Neural cell (in vitro differentiated cells): ENCODE measurements around the gene ALG5. TPM values are rescaled to one million over a fixed set of nuclear protein-coding genes. Genes with fewer than 3 reads are reported as not detected.

Experiments
- H2AFZ ChIP-seq: fragments of 200-600, 300-800 bp; sonication (generic), shearing (Covaris generic); 2 replicates; pipeline ENCODE4 v1.6.0; 2014; ENCODE audit warnings: low read depth, mild to moderate bottlenecking, antibody characterized with exemption, low read length, moderate library complexity
- H3F3A ChIP-seq: fragments of 200-600 bp; shearing (Covaris generic); 2 replicates; pipeline ENCODE4 v1.6.1; 2016; ENCODE audit warnings: mild to moderate bottlenecking, moderate library complexity, mixed read lengths, antibody characterized with exemption, low read length; ENCODE audit not compliant: insufficient read depth, poor library complexity, severe bottlenecking
- H3K27ac ChIP-seq: fragments of 200-600, 300-800 bp; sonication (generic), shearing (Covaris generic); 2 replicates; pipeline ENCODE4 v1.5.1; 2014; ENCODE audit warnings: mild to moderate bottlenecking, low read length, moderate library complexity
- H3K27me3 ChIP-seq: fragments of 300-800, 200-600 bp; sonication (generic), shearing (Covaris generic); 2 replicates; pipeline ENCODE4 v1.6.0; 2014; ENCODE audit warnings: mild to moderate bottlenecking, low read depth, low read length, moderate library complexity; ENCODE audit not compliant: insufficient read depth
- H3K36me3 ChIP-seq: fragments of 300-800, 200-600 bp; sonication (generic), shearing (Covaris generic); 2 replicates; pipeline ENCODE4 v1.5.1; 2014; ENCODE audit warnings: mild to moderate bottlenecking, antibody characterized with exemption, low read length, moderate library complexity; ENCODE audit not compliant: insufficient read depth
- H3K4me2 ChIP-seq: fragments of 300-800, 200-600 bp; sonication (generic), shearing (Covaris generic); 2 replicates; pipeline ENCODE4 v1.6.0; 2014; ENCODE audit warnings: mild to moderate bottlenecking, low read length
- H3K4me3 ChIP-seq: fragments of 300-800, 200-600 bp; sonication (generic), shearing (Covaris generic); 2 replicates; pipeline ENCODE4 v1.5.1; 2014; ENCODE audit warnings: mild to moderate bottlenecking, low read length, moderate library complexity
- H3K79me2 ChIP-seq: fragments of 200-600 bp; shearing (Covaris generic); replicated peaks from 2 replicates; pipeline ENCODE4 v1.6.0; 2014; ENCODE audit warnings: mild to moderate bottlenecking, low read length, moderate library complexity; ENCODE audit not compliant: insufficient read depth
- H3K9ac ChIP-seq: fragments of 300-800, 200-600 bp; sonication (generic), shearing (Covaris generic); 2 replicates; pipeline ENCODE4 v1.6.1; 2016; ENCODE audit warnings: mild to moderate bottlenecking, low read length, mixed read lengths
- H3K9me2 ChIP-seq: fragments of 200-600 bp; shearing (Covaris generic); 2 replicates; pipeline ENCODE4 v1.6.1; 2016; ENCODE audit warnings: mild to moderate bottlenecking, low read length, mixed read lengths; ENCODE audit not compliant: insufficient read depth
- H3K9me3 ChIP-seq: fragments of 200-600, 300-800 bp; sonication (generic), shearing (Covaris generic); 2 replicates; pipeline ENCODE4 v1.6.1; 2016; ENCODE audit warnings: mild to moderate bottlenecking, mixed run types, low read length, moderate library complexity, mixed read lengths
- H4K20me1 ChIP-seq: fragments of 200-600 bp; shearing (Covaris generic); 2 replicates; pipeline ENCODE4 v1.6.1; 2016; ENCODE audit warnings: mild to moderate bottlenecking, mixed run types; ENCODE audit not compliant: insufficient read depth
- EP300 ChIP-seq: fragments of 450-650 bp; conservative IDR thresholded peaks from 2 replicates; pipeline ENCODE4 v1.6.1; 2014; ENCODE audit warnings: antibody characterized with exemption, mild to moderate bottlenecking, moderate library complexity; ENCODE audit not compliant: poor library complexity, severe bottlenecking
- EZH2 ChIP-seq: fragments of 200-600, 300-800 bp; shearing (Covaris generic), sonication (generic); IDR thresholded peaks from 2 replicates; pipeline ENCODE4 v1.6.1; 2014; ENCODE audit warnings: antibody characterized with exemption, low read length, borderline replicate concordance, mild to moderate bottlenecking; ENCODE audit not compliant: insufficient read depth, poor library complexity, severe bottlenecking
- MXI1 ChIP-seq: fragments of 450-650 bp; conservative IDR thresholded peaks from 2 replicates; pipeline ENCODE4 v1.6.1; 2014; ENCODE audit warnings: antibody characterized with exemption, mild to moderate bottlenecking; ENCODE audit not compliant: poor library complexity, severe bottlenecking
- POLR2AphosphoS5 ChIP-seq: IDR thresholded peaks from 2 replicates; pipeline ENCODE4 v1.6.1; 2012
- RAD21 ChIP-seq: fragments of 450-650 bp; conservative IDR thresholded peaks from 2 replicates; pipeline ENCODE4 v1.6.1; 2014; ENCODE audit warnings: antibody characterized with exemption, mild to moderate bottlenecking, moderate library complexity
- SMC3 ChIP-seq: fragments of 450-650 bp; conservative IDR thresholded peaks from 2 replicates; pipeline ENCODE4 v1.6.1; 2014; ENCODE audit warnings: antibody characterized with exemption, mild to moderate bottlenecking, moderate library complexity; ENCODE audit not compliant: poor library complexity
- TAF1 ChIP-seq: IDR thresholded peaks from 2 replicates; pipeline ENCODE4 v1.6.1; 2012; ENCODE audit warnings: low read depth
- polyA plus RNA-seq: library from polyadenylated mRNA; depleted of rRNA; stranded (reverse); fragments of >200 nt; gene quantifications from 2 replicates; pipeline ENCODE4 v1.2.3, GENCODE V29; 2014
- TF ChIP-seq, protein P1 (sequence below): fragments of 450-650 bp; IDR thresholded peaks from 2 replicates; pipeline ENCODE4 v1.5.1; 2014; ENCODE audit warnings: antibody characterized with exemption, mild to moderate bottlenecking, moderate library complexity; ENCODE audit not compliant: poor library complexity, severe bottlenecking
- TF ChIP-seq, protein P2 (sequence below): IDR thresholded peaks from 2 replicates; pipeline ENCODE4 v1.6.1; 2012; ENCODE audit warnings: borderline replicate concordance

The ALG5 gene
- polyA plus RNA-seq, 1 donor from 2014 or later: 63.0 TPM

DNA sequence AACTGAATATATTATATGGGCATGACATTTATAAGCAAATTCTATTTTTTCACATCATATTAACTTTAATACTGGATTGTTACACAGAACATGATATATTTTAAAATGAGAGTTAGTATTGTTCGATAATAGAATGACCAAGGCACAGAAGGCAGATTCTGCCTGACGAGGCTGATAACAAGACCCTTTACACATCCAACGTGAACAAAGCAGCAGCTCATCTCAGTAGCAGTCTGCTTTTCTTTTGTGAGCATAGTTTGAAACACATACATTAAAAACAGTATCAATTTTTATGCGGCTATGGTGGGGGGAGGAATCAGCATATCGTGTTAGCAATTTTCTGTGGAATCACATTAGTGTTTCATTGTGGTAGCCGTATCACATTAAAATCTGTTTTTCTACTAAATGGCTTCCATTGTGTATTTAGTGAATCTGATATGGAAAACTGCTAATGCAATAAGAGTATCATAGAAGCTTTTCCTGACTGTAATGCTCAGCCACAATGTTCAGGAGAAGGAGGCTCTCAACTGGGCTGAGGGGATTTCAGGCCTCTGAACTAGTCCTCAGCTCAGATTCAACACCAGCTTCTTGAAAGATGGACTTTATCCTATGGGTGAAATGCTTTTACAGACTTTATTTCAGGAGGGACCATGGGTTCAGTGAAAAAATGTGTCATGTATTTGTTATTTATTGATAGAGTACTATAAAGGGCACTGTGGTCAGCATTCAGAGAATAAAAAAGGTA, 83.1 kb downstream of the ALG5 start:
- Histone ChIP-seq H3K79me2 (no peaks in the 10 kb centered on the region), H3K4me2 (no peak overlapping the region), H3F3A (peaks cover 5% of the 10 kb centered on the region), H3K36me3 (no peaks in the 10 kb centered on the region), H2AFZ (no peak overlapping the region), H3K9me3 (no peaks in the 10 kb centered on the region), H3K9ac (no peak overlapping the region), H3K4me3 (no peak overlapping the region), H4K20me1 (no peaks in the 10 kb centered on the region), H3K27ac (no peak overlapping the region), H3K9me2 (no peaks in the 10 kb centered on the region), H3K27me3 (peaks cover 12% of the 10 kb centered on the region)
- TF ChIP-seq POLR2AphosphoS5 (no peak), SMC3 (no peak), EP300 (no peak), TAF1 (no peak), RAD21 (no peak), EZH2 (no peak)
- TF ChIP-seq, protein P1, sequence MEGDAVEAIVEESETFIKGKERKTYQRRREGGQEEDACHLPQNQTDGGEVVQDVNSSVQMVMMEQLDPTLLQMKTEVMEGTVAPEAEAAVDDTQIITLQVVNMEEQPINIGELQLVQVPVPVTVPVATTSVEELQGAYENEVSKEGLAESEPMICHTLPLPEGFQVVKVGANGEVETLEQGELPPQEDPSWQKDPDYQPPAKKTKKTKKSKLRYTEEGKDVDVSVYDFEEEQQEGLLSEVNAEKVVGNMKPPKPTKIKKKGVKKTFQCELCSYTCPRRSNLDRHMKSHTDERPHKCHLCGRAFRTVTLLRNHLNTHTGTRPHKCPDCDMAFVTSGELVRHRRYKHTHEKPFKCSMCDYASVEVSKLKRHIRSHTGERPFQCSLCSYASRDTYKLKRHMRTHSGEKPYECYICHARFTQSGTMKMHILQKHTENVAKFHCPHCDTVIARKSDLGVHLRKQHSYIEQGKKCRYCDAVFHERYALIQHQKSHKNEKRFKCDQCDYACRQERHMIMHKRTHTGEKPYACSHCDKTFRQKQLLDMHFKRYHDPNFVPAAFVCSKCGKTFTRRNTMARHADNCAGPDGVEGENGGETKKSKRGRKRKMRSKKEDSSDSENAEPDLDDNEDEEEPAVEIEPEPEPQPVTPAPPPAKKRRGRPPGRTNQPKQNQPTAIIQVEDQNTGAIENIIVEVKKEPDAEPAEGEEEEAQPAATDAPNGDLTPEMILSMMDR: no peak
- TF ChIP-seq, protein P2, sequence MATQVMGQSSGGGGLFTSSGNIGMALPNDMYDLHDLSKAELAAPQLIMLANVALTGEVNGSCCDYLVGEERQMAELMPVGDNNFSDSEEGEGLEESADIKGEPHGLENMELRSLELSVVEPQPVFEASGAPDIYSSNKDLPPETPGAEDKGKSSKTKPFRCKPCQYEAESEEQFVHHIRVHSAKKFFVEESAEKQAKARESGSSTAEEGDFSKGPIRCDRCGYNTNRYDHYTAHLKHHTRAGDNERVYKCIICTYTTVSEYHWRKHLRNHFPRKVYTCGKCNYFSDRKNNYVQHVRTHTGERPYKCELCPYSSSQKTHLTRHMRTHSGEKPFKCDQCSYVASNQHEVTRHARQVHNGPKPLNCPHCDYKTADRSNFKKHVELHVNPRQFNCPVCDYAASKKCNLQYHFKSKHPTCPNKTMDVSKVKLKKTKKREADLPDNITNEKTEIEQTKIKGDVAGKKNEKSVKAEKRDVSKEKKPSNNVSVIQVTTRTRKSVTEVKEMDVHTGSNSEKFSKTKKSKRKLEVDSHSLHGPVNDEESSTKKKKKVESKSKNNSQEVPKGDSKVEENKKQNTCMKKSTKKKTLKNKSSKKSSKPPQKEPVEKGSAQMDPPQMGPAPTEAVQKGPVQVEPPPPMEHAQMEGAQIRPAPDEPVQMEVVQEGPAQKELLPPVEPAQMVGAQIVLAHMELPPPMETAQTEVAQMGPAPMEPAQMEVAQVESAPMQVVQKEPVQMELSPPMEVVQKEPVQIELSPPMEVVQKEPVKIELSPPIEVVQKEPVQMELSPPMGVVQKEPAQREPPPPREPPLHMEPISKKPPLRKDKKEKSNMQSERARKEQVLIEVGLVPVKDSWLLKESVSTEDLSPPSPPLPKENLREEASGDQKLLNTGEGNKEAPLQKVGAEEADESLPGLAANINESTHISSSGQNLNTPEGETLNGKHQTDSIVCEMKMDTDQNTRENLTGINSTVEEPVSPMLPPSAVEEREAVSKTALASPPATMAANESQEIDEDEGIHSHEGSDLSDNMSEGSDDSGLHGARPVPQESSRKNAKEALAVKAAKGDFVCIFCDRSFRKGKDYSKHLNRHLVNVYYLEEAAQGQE: no peak

DNA sequence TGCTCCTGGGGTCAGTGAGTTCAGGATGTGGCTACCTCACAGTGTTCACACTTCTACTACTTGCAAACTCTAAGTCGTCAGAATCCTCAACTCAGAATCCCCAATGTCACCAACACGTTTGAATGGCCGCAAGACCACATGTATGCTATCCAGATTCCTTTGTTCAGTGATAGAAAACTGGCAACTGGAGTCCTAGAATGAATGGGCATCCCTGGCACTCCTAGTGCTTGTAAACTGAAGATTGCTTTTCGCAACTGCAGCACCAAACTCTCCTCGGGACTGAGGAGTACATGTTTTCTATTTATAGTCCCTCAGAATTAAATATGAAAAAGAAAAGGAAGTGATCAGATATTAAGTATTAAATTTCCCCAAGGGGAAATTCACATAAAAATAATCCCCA, 84.0 kb downstream of the ALG5 start:
- TF ChIP-seq POLR2AphosphoS5 (no peak), EP300 (no peak), MXI1 (no peak), RAD21 (no peak), TAF1 (no peak), SMC3 (no peak), EZH2 (no peak)
- TF ChIP-seq, protein P1: no peak
- TF ChIP-seq, protein P2: no peak

More for the DNA sequence above, 84.0 kb downstream of the ALG5 start:
- no peaks in the 10 kb centered on the region for H3K9me3 ChIP-seq
- no peak overlapping the region for H3K4me3 ChIP-seq
- no peak overlapping the region for H2AFZ ChIP-seq
- peaks cover 5% of the 10 kb centered on the region for H3F3A ChIP-seq
- H4K20me1 ChIP-seq: no peaks in the 10 kb centered on the region
- peaks cover 12% of the 10 kb centered on the region for H3K27me3 ChIP-seq
- no peaks in the 10 kb centered on the region for H3K79me2 ChIP-seq
- no peak overlapping the region for H3K4me2 ChIP-seq
- no peak overlapping the region for H3K27ac ChIP-seq
- no peaks in the 10 kb centered on the region for H3K36me3 ChIP-seq
- H3K9me2 ChIP-seq: no peaks in the 10 kb centered on the region
- no peak overlapping the region for H3K9ac ChIP-seq
